ENCODE data around the gene PSMA5. TPM values are rescaled to one million over a fixed set of nuclear protein-coding genes. Genes with fewer than 3 reads are reported as not detected.

PSMA5 gene
- total RNA-seq, 1 experiment from 2014 or later = 133 TPM

DNA sequence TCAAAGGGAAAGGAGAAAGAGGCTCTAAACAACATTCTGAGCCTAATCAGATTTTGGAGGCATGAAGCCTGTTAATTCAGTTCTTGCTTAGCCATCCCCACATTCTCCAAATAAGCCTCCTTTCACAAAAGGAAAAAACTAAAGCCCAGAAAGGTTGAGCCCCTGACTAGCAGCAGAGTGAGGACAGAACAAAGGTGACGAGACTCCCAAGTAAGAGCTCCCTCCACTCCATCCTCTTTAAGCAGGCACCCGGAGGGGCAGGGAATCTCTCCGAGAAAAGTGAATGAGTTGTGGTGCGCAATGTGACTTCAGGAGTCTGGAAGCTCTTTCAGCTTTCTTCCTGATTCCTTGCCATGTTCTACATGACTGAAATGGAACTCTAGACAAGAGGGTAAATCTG lies 76.1 kb downstream of the PSMA5 start:
- Mint-ChIP-seq H3K27me3 (ENCODE audit: low read depth) (no peaks in the 10 kb centered on the region), H3K4me1 (peaks cover under 1 to 5% of the 10 kb centered on the region in 2 experiments; a peak in 3 of 4 replicates), H3K4me3 (no peak overlapping the region), H3K36me3 (ENCODE audit: insufficient read depth in 1 of 3, low read depth in 3 of 3) (peaks cover 3 to 54% (median 49%) of the 10 kb centered on the region in 3 experiments), H3K27ac (no peak overlapping the region), H3K9me3 (no peaks in the 10 kb centered on the region; a peak in 1 of 5 replicates)
- Histone ChIP-seq H2BK12ac (ENCODE audit: insufficient read length, low read depth, low read length) (no peak overlapping the region), H3K23ac (ENCODE audit: insufficient read length, low read depth, low read length) (no peak overlapping the region), H2BK15ac (ENCODE audit: low read depth, low read length) (no peak overlapping the region), H3K27ac (ENCODE audit: insufficient read length, low read depth, low read length) (no peak overlapping the region), H3K4me2 (ENCODE audit: insufficient read depth, insufficient read length, low read length) (no peak overlapping the region), H4K20me1 (ENCODE audit: control insufficient read depth, insufficient read depth, insufficient read length) (no peaks in the 10 kb centered on the region), H3K79me1 (ENCODE audit: insufficient read depth, low read depth, low read length, poor library complexity, severe bottlenecking) (no peaks in the 10 kb centered on the region), H3K14ac (ENCODE audit: insufficient read depth, low read length) (no peak overlapping the region), H3T11ph (ENCODE audit: low read length) (no peak overlapping the region), H3K56ac (ENCODE audit: insufficient read length, low read depth, low read length) (no peak overlapping the region), H2AK5ac (ENCODE audit: insufficient read length, low read length) (no peak overlapping the region), H4K8ac (replicated peaks; ENCODE audit: insufficient read length, low read depth, low read length) (no peak overlapping the region), H3K4me1 (ENCODE audit: insufficient read depth, low read length) (no peaks in the 10 kb centered on the region), H4K5ac (ENCODE audit: insufficient read length, low read depth, low read length) (no peak overlapping the region), H3K9me3 (ENCODE audit: control insufficient read depth, low read depth, low read length) (no peaks in the 10 kb centered on the region), H2BK5ac (ENCODE audit: insufficient read length, low read length) (no peak overlapping the region), H2BK20ac (ENCODE audit: low read depth, low read length, poor library complexity, severe bottlenecking) (no peak overlapping the region), H4K91ac (ENCODE audit: insufficient read length, low read depth, low read length) (no peak overlapping the region), H3K4ac (ENCODE audit: low read depth, low read length) (no peak overlapping the region), H3K23me2 (ENCODE audit: insufficient read length, low read depth, low read length, poor library complexity, severe bottlenecking) (no peaks in the 10 kb centered on the region), H3K9ac (ENCODE audit: extremely low read depth, insufficient read length, low read length) (no peak overlapping the region), H2AFZ (ENCODE audit: low read length) (no peak overlapping the region), H3K79me2 (ENCODE audit: insufficient read depth, low read length) (no peaks in the 10 kb centered on the region), H3K27me3 (ENCODE audit: insufficient read depth, low read length) (no peaks in the 10 kb centered on the region), H2BK120ac (ENCODE audit: low read depth, low read length, poor library complexity, severe bottlenecking) (no peak overlapping the region), H3K18ac (ENCODE audit: insufficient read length, low read depth, low read length) (no peak overlapping the region)
- TF ChIP-seq, protein P1, sequence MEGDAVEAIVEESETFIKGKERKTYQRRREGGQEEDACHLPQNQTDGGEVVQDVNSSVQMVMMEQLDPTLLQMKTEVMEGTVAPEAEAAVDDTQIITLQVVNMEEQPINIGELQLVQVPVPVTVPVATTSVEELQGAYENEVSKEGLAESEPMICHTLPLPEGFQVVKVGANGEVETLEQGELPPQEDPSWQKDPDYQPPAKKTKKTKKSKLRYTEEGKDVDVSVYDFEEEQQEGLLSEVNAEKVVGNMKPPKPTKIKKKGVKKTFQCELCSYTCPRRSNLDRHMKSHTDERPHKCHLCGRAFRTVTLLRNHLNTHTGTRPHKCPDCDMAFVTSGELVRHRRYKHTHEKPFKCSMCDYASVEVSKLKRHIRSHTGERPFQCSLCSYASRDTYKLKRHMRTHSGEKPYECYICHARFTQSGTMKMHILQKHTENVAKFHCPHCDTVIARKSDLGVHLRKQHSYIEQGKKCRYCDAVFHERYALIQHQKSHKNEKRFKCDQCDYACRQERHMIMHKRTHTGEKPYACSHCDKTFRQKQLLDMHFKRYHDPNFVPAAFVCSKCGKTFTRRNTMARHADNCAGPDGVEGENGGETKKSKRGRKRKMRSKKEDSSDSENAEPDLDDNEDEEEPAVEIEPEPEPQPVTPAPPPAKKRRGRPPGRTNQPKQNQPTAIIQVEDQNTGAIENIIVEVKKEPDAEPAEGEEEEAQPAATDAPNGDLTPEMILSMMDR (conservative IDR thresholded peaks at IDR 0.05) = no peak
- no CpG with 5 or more reads among the region's 4 CpGs for WGBS (ENCODE audit: extremely low coverage, insufficient read length, low lambda C conversion rate)
- no peak for DNase-seq

Other genes starting within 250 kb of the PSMA5 start
- gene SARS1, start 212.5 kb downstream of the PSMA5 start, total RNA-seq (2021) = 139 and 144 TPM in 2 replicates
- 26.7 and 29.2 TPM in 2 replicates for gene CELSR2, start 176.9 kb downstream of the PSMA5 start, total RNA-seq (2021)
- gene PSRC1, start 143.3 kb downstream of the PSMA5 start, total RNA-seq (2021) = 60.3 and 63.0 TPM in 2 replicates
- 0.59 and 1.1 TPM in 2 replicates for gene MYBPHL, start 119.4 kb downstream of the PSMA5 start, total RNA-seq (2021)
- gene SORT1, start 28.5 kb downstream of the PSMA5 start, total RNA-seq (2021) = 41.5 and 47.9 TPM in 2 replicates
- gene SYPL2, start 40.1 kb upstream of the PSMA5 start, total RNA-seq (2021) = 2.5 and 2.6 TPM in 2 replicates
- gene ATXN7L2, start 57.5 kb upstream of the PSMA5 start, total RNA-seq (2021) = 17.3 TPM in 2 replicates
- gene CYB561D1, start 67.6 kb upstream of the PSMA5 start, total RNA-seq (2021) = 6.5 and 6.7 TPM in 2 replicates
- gene AMIGO1, start 83.3 kb upstream of the PSMA5 start, total RNA-seq (2021) = 3.6 and 4.1 TPM in 2 replicates
- 0.24 and 0.48 TPM in 2 replicates for gene GPR61, start 113.4 kb upstream of the PSMA5 start, total RNA-seq (2021)
- 9.8 and 9.9 TPM in 2 replicates for gene GNAI3, start 122.2 kb upstream of the PSMA5 start, total RNA-seq (2021)
- gene GNAT2, start 193.2 kb upstream of the PSMA5 start, total RNA-seq (2021) = 0.20 TPM in 1 of 2 replicates, not detected in the other
- 63.0 and 65.1 TPM in 2 replicates for gene AMPD2, start 193.4 kb upstream of the PSMA5 start, total RNA-seq (2021)
- 22.0 and 24.6 TPM in 2 replicates for gene GSTM4, start 229.7 kb upstream of the PSMA5 start, total RNA-seq (2021)
- 14.9 and 15.3 TPM in 2 replicates for gene GSTM2, start 241.6 kb upstream of the PSMA5 start, total RNA-seq (2021)